Dermis microvascular lymphatic vessel endothelial cell (primary cell): ENCODE results near the gene AEN. TPM values are rescaled to one million over a fixed set of nuclear protein-coding genes. Genes with fewer than 3 reads are reported as not detected.

Experiments
- DNase-seq, 2 donors: peaks; one replicate each; pipeline versions ENCODE4 v3.0.0 to v3.0.0-alpha.2; 2010; ENCODE audit warnings: low read depth in 2 of 2
- total RNA-seq: library from RNA; depleted of rRNA; stranded (reverse); fragments of >200 nt; gene quantifications from 2 replicates; pipeline ENCODE4 v1.2.1, GENCODE V29; 2014

The AEN gene
- total RNA-seq, 1 donor from 2014 or later: 42.7 TPM

- no peak for DNase-seq
Observed at GRCh38 chr15:88649753-88650551, 28.8 kb downstream of the AEN start.

- DNase-seq: no peak
Observed at GRCh38 chr15:88650556-88650955, 29.4 kb downstream of the AEN start.

GRCh38 chr15:88651136-88651732, 30.1 kb downstream of the AEN start:
- DNase-seq: no peak

- DNase-seq: no peak
Observed at GRCh38 chr15:88651971-88652370, 30.8 kb downstream of the AEN start.

- DNase-seq: peak in 1 of 2 donors; percentile 51
Observed at GRCh38 chr15:88652456-88653199, 31.5 kb downstream of the AEN start.

GRCh38 chr15:88653200-88654064, 32.3 kb downstream of the AEN start:
- DNase-seq: no peak

- DNase-seq: no peak
Observed at GRCh38 chr15:88654430-88655102, 33.4 kb downstream of the AEN start.

- no peak for DNase-seq
Observed at GRCh38 chr15:88655103-88655553, 34.0 kb downstream of the AEN start.

GRCh38 chr15:88655800-88656488, 34.8 kb downstream of the AEN start:
- DNase-seq: no peak

- no peak for DNase-seq
Observed at GRCh38 chr15:88656760-88657221, 35.7 kb downstream of the AEN start.

GRCh38 chr15:88657326-88658069, 36.4 kb downstream of the AEN start:
- peak in 1 of 2 donors; percentile 50 for DNase-seq

GRCh38 chr15:88658070-88658965, 37.2 kb downstream of the AEN start:
- DNase-seq: no peak

GRCh38 chr15:88658972-88659931, 38.1 kb downstream of the AEN start:
- peak in 1 of 2 donors; percentile 73 for DNase-seq

GRCh38 chr15:88661041-88661700, 40.0 kb downstream of the AEN start:
- DNase-seq: no peak

- peak in 1 of 2 donors; percentile 33 for DNase-seq
Observed at GRCh38 chr15:88661761-88662556, 40.8 kb downstream of the AEN start.
